ENCODE data around the gene ZNF79. TPM values are rescaled to one million over a fixed set of nuclear protein-coding genes. Genes with fewer than 3 reads are reported as not detected.

ZNF79 gene
- total and polyA plus RNA-seq, 7 experiments from 2014 or later = 4.8 to 17.8 (median 10.8) TPM

DNA sequence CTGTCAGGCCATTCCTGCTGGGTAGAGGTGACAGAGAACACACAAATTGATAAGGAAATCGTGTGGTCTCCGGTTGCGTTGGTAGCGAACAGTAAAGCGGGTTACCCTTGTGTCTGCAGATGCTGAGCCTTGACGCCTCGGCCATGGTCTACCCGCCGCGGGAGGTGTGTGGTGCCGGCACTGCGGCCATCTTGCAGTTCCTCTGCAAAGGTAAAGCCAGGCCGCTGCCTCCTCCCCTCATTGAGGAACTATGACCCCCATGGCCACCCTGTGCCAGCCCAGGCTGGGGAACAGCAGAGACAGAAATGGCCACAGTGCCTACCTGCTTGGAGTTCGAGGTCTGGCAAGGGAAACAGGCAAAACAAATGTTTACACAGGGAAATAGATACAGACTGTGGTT is 43.4 kb downstream of the ZNF79 start:
- H3K27me3 Mint-ChIP-seq = no peaks in the 10 kb centered on the region
- ChIA-PET CTCF (no interaction called here), POLR2A (no interaction called here)
- no peaks in the 10 kb centered on the region for H3K4me1 ChIP-seq (ENCODE audit: control insufficient read depth in 2 of 2, insufficient read depth in 2 of 2, low read length in 2 of 2)
- H3K27ac ChIP-seq (ENCODE audit: low read depth, low read length) = no peak overlapping the region
- no peak overlapping the region for H3K4me3 Mint-ChIP-seq
- intact Hi-C loops (cut with micrococcal nuclease) = no loop called here
- H3K27me3 ChIP-seq (ENCODE audit: control insufficient read depth in 2 of 2, insufficient read depth in 2 of 2, low read length in 2 of 2) = no peaks in the 10 kb centered on the region
- peaks cover 0 to 1% (median 0%) of the 10 kb centered on the region in 11 donors for H3K9me3 Mint-ChIP-seq
- peaks cover 0 to 24% (median 5%) of the 10 kb centered on the region in 3 experiments for H3K36me3 ChIP-seq (ENCODE audit: control insufficient read depth in 2 of 3, insufficient read depth in 3 of 3, low read length in 3 of 3)
- ATAC-seq = no peak
- DNase-seq = no peak
- H3K36me3 Mint-ChIP-seq = peaks cover 5 to 26% (median 12%) of the 10 kb centered on the region in 5 donors
- H3K27ac Mint-ChIP-seq = no peak overlapping the region
- H3K4me3 ChIP-seq (ENCODE audit: low read length) = no peak overlapping the region
- H3K4me1 Mint-ChIP-seq = no peaks in the 10 kb centered on the region
- no peaks in the 10 kb centered on the region for H3K9me3 ChIP-seq (ENCODE audit: control insufficient read depth in 2 of 3, low read length in 3 of 3)

DNA sequence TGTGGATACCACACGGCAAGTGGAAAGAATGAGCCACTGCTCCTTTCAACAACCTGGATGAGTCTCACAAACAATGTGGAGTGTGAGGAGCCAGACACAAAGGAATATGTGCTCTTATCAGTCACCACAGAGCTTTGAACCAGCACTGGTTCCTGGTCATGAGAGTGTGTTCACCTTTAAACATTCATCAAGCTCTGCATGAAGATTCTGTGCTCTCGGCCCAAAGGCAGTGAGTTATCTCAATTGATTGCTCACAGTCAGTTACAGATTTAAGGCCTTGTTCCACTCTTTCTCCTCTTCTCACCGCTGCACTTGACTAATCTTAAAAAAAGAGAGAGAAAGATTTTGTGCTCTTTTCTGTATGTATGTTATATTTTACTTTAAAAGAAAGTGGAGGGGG is 46.5 kb downstream of the ZNF79 start:
- H3K36me3 ChIP-seq (ENCODE audit: control insufficient read depth in 2 of 3, insufficient read depth in 3 of 3, low read length in 3 of 3) = peaks cover 0 to 18% (median 0%) of the 10 kb centered on the region in 3 experiments
- H3K4me3 Mint-ChIP-seq = no peak overlapping the region

DNA sequence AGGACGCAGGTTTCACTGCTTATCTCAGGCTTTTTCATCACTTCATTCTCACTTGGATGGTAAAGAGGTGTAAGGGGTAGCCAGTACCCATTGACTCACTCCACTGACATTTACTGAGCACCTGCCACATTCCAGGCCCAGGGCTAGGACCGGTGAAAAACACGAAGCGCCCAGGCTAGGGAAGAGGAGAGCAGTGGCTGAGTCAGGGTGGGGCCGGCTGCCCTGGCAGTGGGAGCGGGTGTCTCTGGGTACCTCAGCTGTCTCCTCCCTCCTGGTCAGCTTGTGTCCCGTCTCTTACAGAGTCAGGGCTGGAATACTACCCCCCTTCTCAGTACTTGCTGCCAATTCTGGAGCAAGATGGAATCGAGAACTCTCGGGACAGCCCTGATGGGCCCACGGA is 49.3 kb downstream of the ZNF79 start:
- Histone ChIP-seq H3K4me3 (ENCODE audit: low read length) (no peak overlapping the region), H3K9me3 (ENCODE audit: control insufficient read depth in 2 of 3, low read length in 3 of 3) (no peaks in the 10 kb centered on the region), H3K36me3 (ENCODE audit: control insufficient read depth in 2 of 3, insufficient read depth in 3 of 3, low read length in 3 of 3) (peaks cover 0 to 9% (median 0%) of the 10 kb centered on the region in 3 experiments), H3K27ac (ENCODE audit: low read depth, low read length) (no peak overlapping the region), H3K4me1 (ENCODE audit: control insufficient read depth in 2 of 2, insufficient read depth in 2 of 2, low read length in 2 of 2) (no peaks in the 10 kb centered on the region), H3K27me3 (ENCODE audit: control insufficient read depth in 2 of 2, insufficient read depth in 2 of 2, low read length in 2 of 2) (no peaks in the 10 kb centered on the region)
- Mint-ChIP-seq H3K27me3 (no peaks in the 10 kb centered on the region), H3K4me3 (no peak overlapping the region), H3K9me3 (no peaks in the 10 kb centered on the region), H3K4me1 (no peaks in the 10 kb centered on the region), H3K27ac (no peak overlapping the region), H3K36me3 (peaks cover 6 to 22% (median 11%) of the 10 kb centered on the region in 5 donors)
- intact Hi-C loops (cut with micrococcal nuclease) = no loop called here
- DNase-seq = no peak
- POLR2A ChIA-PET = no interaction called here
- no peak for ATAC-seq
- CTCF ChIA-PET = no interaction called here

More for the DNA sequence above, 46.5 kb downstream of the ZNF79 start:
- no peak overlapping the region for H3K4me3 ChIP-seq (ENCODE audit: low read length)
- CTCF ChIA-PET = no interaction called here
- Mint-ChIP-seq H3K36me3 (peaks cover 12 to 31% (median 16%) of the 10 kb centered on the region in 5 donors), H3K4me1 (no peaks in the 10 kb centered on the region), H3K27me3 (no peaks in the 10 kb centered on the region), H3K9me3 (peaks cover 0 to 1% (median 0%) of the 10 kb centered on the region in 11 donors), H3K27ac (no peak overlapping the region)
- no peak for ATAC-seq
- H3K4me1 ChIP-seq (ENCODE audit: control insufficient read depth in 2 of 2, insufficient read depth in 2 of 2, low read length in 2 of 2) = no peaks in the 10 kb centered on the region
- POLR2A ChIA-PET = no interaction called here
- H3K9me3 ChIP-seq (ENCODE audit: control insufficient read depth in 2 of 3, low read length in 3 of 3) = no peaks in the 10 kb centered on the region
- H3K27ac ChIP-seq (ENCODE audit: low read depth, low read length) = no peak overlapping the region
- DNase-seq = no peak
- no peaks in the 10 kb centered on the region for H3K27me3 ChIP-seq (ENCODE audit: control insufficient read depth in 2 of 2, insufficient read depth in 2 of 2, low read length in 2 of 2)
- intact Hi-C loops (cut with micrococcal nuclease) = no loop called here

DNA sequence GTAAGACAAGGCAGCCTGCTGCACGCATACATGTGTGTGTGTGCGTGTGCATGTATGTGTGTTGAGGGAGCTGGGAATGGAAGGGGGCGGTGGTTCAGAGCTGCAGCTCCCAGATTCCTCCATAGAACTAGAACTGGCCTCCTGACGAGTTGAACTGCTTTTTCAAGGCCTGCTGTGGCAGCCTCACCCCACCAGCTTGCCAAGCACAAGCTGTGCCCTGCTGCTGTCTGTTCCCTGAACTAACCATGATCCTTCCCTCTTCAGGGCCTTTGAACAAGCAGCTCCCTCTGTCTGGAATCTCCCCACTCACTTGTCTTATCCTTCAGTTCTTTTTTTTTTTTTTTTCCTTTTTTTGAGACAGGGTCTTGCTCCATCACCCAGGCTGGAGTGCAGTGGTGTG is 49.8 kb downstream of the ZNF79 start:
- H3K36me3 Mint-ChIP-seq = peaks cover 6 to 27% (median 14%) of the 10 kb centered on the region in 5 donors
- H3K9me3 ChIP-seq (ENCODE audit: control insufficient read depth in 2 of 3, low read length in 3 of 3) = no peaks in the 10 kb centered on the region

DNA sequence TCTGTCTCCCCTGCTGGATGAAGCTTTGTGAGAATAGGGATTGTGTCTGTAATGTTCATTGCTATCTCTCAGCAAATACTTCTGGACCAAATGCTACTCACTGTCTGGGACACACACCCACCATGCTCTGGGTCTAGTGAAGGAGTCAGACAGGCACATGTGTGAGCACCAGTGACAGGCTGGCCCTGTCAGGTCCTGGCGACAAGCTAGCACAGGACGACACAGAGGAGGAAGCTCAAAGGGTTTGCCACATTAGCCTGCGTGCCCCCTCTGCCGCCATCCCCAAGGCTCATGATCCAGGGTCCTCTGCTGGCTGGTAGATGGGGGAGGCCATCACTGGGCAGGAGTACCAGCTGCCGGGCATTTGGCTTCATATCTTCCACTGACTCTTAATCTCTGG is 50.4 kb downstream of the ZNF79 start:
- H3K36me3 Mint-ChIP-seq = peaks cover 6 to 29% (median 15%) of the 10 kb centered on the region in 5 donors
- ATAC-seq (no peak), DNase-seq (no peak)
- Histone ChIP-seq H3K27ac (ENCODE audit: low read depth, low read length) (no peak overlapping the region), H3K36me3 (ENCODE audit: control insufficient read depth in 2 of 3, insufficient read depth in 3 of 3, low read length in 3 of 3) (peaks cover 0 to 19% (median 0%) of the 10 kb centered on the region in 3 experiments), H3K27me3 (ENCODE audit: control insufficient read depth in 2 of 2, insufficient read depth in 2 of 2, low read length in 2 of 2) (no peaks in the 10 kb centered on the region), H3K9me3 (ENCODE audit: control insufficient read depth in 2 of 3, low read length in 3 of 3) (no peaks in the 10 kb centered on the region), H3K4me1 (ENCODE audit: control insufficient read depth in 2 of 2, insufficient read depth in 2 of 2, low read length in 2 of 2) (no peaks in the 10 kb centered on the region), H3K4me3 (ENCODE audit: low read length) (no peak overlapping the region)
- H3K27ac Mint-ChIP-seq = no peak overlapping the region
- H3K9me3 Mint-ChIP-seq = no peaks in the 10 kb centered on the region
- ChIA-PET POLR2A (no interaction called here), CTCF (no interaction called here)
- intact Hi-C loops (cut with micrococcal nuclease) = no loop called here
- H3K27me3 Mint-ChIP-seq = no peaks in the 10 kb centered on the region
- H3K4me3 Mint-ChIP-seq = no peak overlapping the region
- H3K4me1 Mint-ChIP-seq = no peaks in the 10 kb centered on the region

More for the DNA sequence above, 49.8 kb downstream of the ZNF79 start:
- no peaks in the 10 kb centered on the region for H3K4me1 ChIP-seq (ENCODE audit: control insufficient read depth in 2 of 2, insufficient read depth in 2 of 2, low read length in 2 of 2)
- no peak overlapping the region for H3K27ac ChIP-seq (ENCODE audit: low read depth, low read length)
- intact Hi-C loops (cut with micrococcal nuclease) = no loop called here
- CTCF ChIA-PET = no interaction called here
- H3K4me3 ChIP-seq (ENCODE audit: low read length) = no peak overlapping the region
- POLR2A ChIA-PET = no interaction called here
- H3K4me3 Mint-ChIP-seq = no peak overlapping the region
- H3K36me3 ChIP-seq (ENCODE audit: control insufficient read depth in 2 of 3, insufficient read depth in 3 of 3, low read length in 3 of 3) = peaks cover 0 to 13% (median 0%) of the 10 kb centered on the region in 3 experiments
- ATAC-seq = no peak
- no peaks in the 10 kb centered on the region for H3K4me1 Mint-ChIP-seq
- peak overlapping the region in 1 of 9 donors; percentile 15 for H3K27ac Mint-ChIP-seq
- no peak for DNase-seq
- no peaks in the 10 kb centered on the region for H3K9me3 Mint-ChIP-seq
- H3K27me3 Mint-ChIP-seq = no peaks in the 10 kb centered on the region
- no peaks in the 10 kb centered on the region for H3K27me3 ChIP-seq (ENCODE audit: control insufficient read depth in 2 of 2, insufficient read depth in 2 of 2, low read length in 2 of 2)

DNA sequence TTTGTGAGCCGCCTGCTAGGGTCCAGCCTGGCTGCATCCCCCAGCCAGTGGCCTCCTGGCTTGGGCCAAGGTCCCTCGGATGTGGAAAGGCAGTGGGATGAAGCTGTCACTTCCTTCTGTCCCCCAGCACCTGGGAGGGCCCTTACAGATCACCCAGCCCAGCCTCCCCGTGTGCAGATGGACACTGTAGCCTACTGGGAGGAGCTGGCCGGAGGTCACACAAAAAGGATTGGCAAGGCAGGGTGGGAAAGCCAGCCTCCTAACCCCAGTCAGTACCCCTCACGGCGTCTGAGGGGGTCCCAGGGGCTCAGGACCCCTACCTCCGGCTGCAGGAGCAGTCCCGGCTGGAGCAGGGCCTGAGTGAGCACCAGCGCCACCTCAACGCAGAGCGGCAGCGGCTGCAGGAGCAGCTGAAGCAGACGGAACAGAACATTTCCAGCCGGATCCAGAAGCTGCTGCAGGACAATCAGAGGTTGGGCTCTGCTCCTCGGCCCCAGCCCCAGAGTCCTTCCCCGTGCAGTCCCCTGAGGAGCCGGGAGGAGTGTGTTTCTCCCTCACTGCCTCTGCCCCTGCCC is 55.4 kb downstream of the ZNF79 start:
- Histone ChIP-seq H3K27ac (ENCODE audit: low read depth, low read length) (no peak overlapping the region), H3K4me3 (ENCODE audit: low read length) (no peak overlapping the region), H3K4me1 (ENCODE audit: control insufficient read depth in 2 of 2, insufficient read depth in 2 of 2, low read length in 2 of 2) (no peaks in the 10 kb centered on the region), H3K9me3 (ENCODE audit: control insufficient read depth in 2 of 3, low read length in 3 of 3) (no peaks in the 10 kb centered on the region), H3K27me3 (ENCODE audit: control insufficient read depth in 2 of 2, insufficient read depth in 2 of 2, low read length in 2 of 2) (no peaks in the 10 kb centered on the region), H3K36me3 (ENCODE audit: control insufficient read depth in 2 of 3, insufficient read depth in 3 of 3, low read length in 3 of 3) (peaks cover 0 to 27% (median 0%) of the 10 kb centered on the region in 3 experiments)
- Mint-ChIP-seq H3K36me3 (peaks cover 0 to 24% (median under 1%) of the 10 kb centered on the region in 5 donors), H3K4me1 (no peaks in the 10 kb centered on the region), H3K27ac (no peak overlapping the region), H3K9me3 (no peaks in the 10 kb centered on the region), H3K4me3 (no peak overlapping the region), H3K27me3 (no peaks in the 10 kb centered on the region)
- intact Hi-C loops (cut with micrococcal nuclease) = no loop called here
- CTCF ChIA-PET = no interaction called here
- no peak for DNase-seq
- no peak for ATAC-seq
- POLR2A ChIA-PET = no interaction called here

DNA sequence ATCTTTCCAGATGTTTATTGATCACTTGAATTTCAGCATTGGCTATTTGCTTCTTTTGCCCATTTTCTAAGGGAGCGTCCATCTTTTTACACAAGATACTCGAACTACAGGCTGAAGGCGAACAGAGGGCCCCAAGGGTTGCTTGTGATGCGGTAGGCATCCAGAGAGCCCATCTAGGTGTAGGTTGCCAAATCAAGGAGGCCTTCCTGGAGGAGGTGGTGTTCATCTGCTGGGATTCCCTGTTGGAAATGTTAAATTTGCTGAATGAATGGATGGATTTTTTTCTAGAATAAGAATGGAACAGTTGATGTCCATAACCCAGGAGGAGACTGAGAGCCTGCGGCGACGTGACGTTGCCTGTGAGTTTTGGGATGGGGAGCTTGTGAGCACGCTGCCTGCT is 58.5 kb downstream of the ZNF79 start:
- intact Hi-C loops (cut with micrococcal nuclease) = no loop called here
- H3K27me3 ChIP-seq (ENCODE audit: control insufficient read depth in 2 of 2, insufficient read depth in 2 of 2, low read length in 2 of 2) = no peaks in the 10 kb centered on the region
- no peak overlapping the region for H3K27ac ChIP-seq (ENCODE audit: low read depth, low read length)
- H3K36me3 ChIP-seq (ENCODE audit: control insufficient read depth in 2 of 3, insufficient read depth in 3 of 3, low read length in 3 of 3) = peaks cover 0 to 43% (median 0%) of the 10 kb centered on the region in 3 experiments
- ChIA-PET CTCF (interaction anchor here (0.6 kb wide), 1 partner anchor 41 kb away, joined by 3 read pairs; no protein-coding TSS in a partner anchor), POLR2A (no interaction called here)
- no peaks in the 10 kb centered on the region for H3K4me1 Mint-ChIP-seq
- H3K9me3 Mint-ChIP-seq = no peaks in the 10 kb centered on the region
- no peak overlapping the region for H3K4me3 ChIP-seq (ENCODE audit: low read length)
- no peaks in the 10 kb centered on the region for H3K4me1 ChIP-seq (ENCODE audit: control insufficient read depth in 2 of 2, insufficient read depth in 2 of 2, low read length in 2 of 2)
- H3K4me3 Mint-ChIP-seq = no peak overlapping the region
- ATAC-seq = no peak
- H3K27me3 Mint-ChIP-seq = no peaks in the 10 kb centered on the region
- peaks cover 1 to 35% (median 4%) of the 10 kb centered on the region in 5 donors for H3K36me3 Mint-ChIP-seq
- DNase-seq = no peak
- H3K27ac Mint-ChIP-seq = no peak overlapping the region
- H3K9me3 ChIP-seq (ENCODE audit: control insufficient read depth in 2 of 3, low read length in 3 of 3) = no peaks in the 10 kb centered on the region
